ENCODE results near the gene RSBN1. TPM values are rescaled to one million over a fixed set of nuclear protein-coding genes. Genes with fewer than 3 reads are reported as not detected.
A peak's percentile ranks its signal among the peaks of the same experiment; 100 is the strongest.

RSBN1 gene
- total RNA-seq, 1 experiment from 2014 or later = 8.4 TPM

DNA sequence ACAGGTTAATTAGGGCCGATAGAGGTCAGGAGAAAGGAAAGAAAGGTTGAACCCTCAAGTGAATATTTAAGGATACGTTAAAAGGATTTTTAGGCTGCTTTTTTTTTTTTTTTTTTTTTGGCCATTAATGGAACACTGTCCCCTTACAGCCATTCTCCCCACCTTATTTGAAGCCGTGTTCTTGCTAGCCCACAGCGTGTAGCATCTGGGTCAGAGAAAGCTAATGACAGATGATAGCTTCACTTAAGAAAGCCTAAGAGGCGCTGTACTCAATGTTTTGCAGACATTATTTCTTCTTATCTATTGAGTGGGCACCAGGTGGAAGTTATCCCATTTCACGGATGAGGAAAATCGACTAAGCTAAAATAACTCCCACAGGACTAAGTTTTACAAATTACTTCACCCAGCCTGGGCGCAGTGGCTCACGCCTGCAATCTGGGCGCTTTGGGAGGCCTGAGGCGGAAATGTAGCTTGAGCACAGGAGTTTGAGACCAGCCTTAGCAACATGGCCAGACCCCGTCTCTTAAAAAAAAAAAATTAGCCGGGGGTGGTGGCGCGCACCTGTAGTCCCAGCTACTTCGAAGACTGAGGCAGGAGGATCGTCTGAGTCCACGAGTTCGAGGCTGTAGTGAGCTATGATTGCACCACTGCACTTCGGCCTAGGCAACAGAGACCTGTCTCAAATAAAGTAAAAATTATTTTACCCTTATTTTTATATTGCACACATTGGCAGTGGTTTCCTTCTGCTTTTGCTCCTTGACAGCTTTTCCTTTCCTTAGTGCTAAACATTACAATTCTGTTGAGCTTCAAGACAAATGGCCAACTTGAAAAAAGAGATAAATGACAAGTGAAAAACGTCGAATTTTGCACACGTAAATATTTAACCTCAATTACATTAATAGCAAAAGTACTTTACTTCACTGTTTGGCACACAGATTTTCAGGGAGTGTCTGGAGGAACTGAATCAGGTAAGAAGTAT, 51.9 kb downstream of the RSBN1 start:
- Histone ChIP-seq H4K20me1 (ENCODE audit: low read length) (no peaks in the 10 kb centered on the region), H3K9me2 (replicated peaks; ENCODE audit: low read length) (no peaks in the 10 kb centered on the region), H3K4me3 (ENCODE audit: low read length) (peak overlapping the region; percentile 91), H3K4me1 (ENCODE audit: insufficient read depth, low read length) (peaks cover 5% of the 10 kb centered on the region; the same call in 1 of the 2 replicates), H2AFZ (ENCODE audit: low read length) (peak overlapping the region; percentile 99), H3F3A (ENCODE audit: low read length, unreplicated experiment) (no peaks in the 10 kb centered on the region), H3K27ac (ENCODE audit: low read length) (peak overlapping the region; percentile 80), H3K27me3 (ENCODE audit: low read length) (no peaks in the 10 kb centered on the region), H3K9ac (ENCODE audit: low read length) (peak overlapping the region; percentile 81), H3K36me3 (ENCODE audit: low read depth, low read length) (peaks cover 5% of the 10 kb centered on the region; the same call in 1 of the 2 replicates), H3K79me2 (ENCODE audit: low read length) (peaks cover 30% of the 10 kb centered on the region), H3K4me2 (ENCODE audit: low read length) (peak overlapping the region; percentile 95), H3K9me3 (ENCODE audit: low read length) (no peaks in the 10 kb centered on the region)
- no TSS peak for BruUV-seq (replicated peaks)
- ATAC-seq (no peak), DNase-seq (no peak)
- TF ChIP-seq, protein P1, sequence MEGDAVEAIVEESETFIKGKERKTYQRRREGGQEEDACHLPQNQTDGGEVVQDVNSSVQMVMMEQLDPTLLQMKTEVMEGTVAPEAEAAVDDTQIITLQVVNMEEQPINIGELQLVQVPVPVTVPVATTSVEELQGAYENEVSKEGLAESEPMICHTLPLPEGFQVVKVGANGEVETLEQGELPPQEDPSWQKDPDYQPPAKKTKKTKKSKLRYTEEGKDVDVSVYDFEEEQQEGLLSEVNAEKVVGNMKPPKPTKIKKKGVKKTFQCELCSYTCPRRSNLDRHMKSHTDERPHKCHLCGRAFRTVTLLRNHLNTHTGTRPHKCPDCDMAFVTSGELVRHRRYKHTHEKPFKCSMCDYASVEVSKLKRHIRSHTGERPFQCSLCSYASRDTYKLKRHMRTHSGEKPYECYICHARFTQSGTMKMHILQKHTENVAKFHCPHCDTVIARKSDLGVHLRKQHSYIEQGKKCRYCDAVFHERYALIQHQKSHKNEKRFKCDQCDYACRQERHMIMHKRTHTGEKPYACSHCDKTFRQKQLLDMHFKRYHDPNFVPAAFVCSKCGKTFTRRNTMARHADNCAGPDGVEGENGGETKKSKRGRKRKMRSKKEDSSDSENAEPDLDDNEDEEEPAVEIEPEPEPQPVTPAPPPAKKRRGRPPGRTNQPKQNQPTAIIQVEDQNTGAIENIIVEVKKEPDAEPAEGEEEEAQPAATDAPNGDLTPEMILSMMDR (conservative IDR thresholded peaks at IDR 0.05; ENCODE audit: low read depth, low read length) = no peak
- no peak for TF ChIP-seq EZH2phosphoT487 (IDR thresholded peaks at IDR 0.05; ENCODE audit: borderline replicate concordance, low read length)
- TF ChIP-seq EZH2 (IDR thresholded peaks at IDR 0.05; ENCODE audit: low read length, unreplicated experiment) = no peak
- CTCF ChIA-PET = interaction anchor here (0.5 kb wide), 1 partner anchor 931 kb away, joined by 4 read pairs; no protein-coding TSS in a partner anchor
- POLR2A ChIA-PET (ENCODE audit: unreplicated experiment) = interaction anchor here (0.5 to 0.7 kb wide), 4 partner anchors 20 to 266 kb away, joined by 3 to 7 read pairs (median 4); no protein-coding TSS in a partner anchor
- intact Hi-C loops (cut with micrococcal nuclease) = no loop called here

DNA sequence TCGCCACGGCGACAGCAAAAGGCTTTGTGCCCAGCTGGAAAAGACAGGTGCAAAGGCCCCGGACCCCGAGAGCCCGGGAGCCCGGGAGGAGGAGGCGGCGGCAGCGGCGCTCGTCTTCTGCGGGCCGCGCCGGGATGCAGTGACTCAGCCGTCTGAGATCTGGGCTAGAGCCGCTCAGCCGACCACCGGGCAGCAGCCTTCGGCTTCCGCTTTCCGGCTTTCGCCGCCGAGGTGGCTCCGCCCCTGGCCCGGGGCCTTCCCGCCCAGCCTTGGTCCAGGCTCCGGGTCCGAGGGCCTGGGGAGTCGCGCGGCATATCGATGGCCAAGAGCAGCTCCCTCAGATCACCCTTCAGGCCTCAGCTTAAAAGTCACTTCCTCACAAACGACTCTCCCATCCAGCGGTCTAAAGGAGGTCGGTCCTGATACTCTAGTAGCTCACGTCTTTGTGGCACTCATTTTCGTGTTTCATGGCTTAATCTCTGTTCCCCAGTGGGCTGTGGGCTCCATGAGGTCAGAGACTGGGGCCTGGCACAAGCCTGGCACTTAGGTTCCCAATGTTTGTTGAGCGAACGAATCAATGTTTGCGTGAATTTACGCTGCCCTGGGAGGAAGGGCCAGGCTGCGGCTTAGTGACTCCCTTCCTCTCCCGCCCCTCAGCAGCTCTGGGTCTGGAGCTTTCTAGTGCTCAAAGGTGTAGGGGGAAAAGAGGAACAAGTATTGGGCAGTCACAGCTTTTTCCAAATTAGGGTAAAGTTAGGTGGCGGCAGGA, 52.8 kb downstream of the RSBN1 start, which contains the start of gene PHTF1:
Gene PHTF1, minus strand, starts transcription at position 154 of the 769 bp plus-strand sequence. CDS start 783 bp downstream, outside the sequence.
- POLR2A ChIA-PET (ENCODE audit: unreplicated experiment) = interaction anchor here (0.5 to 0.7 kb wide), 7 partner anchors 40 to 1085 kb away, joined by 3 to 7 read pairs (median 6); partner anchors contain the start of gene MOV10

More for the DNA sequence above, 52.8 kb downstream of the RSBN1 start, which contains the start of gene PHTF1:
- BruUV-seq (replicated peaks) = TSS peak; percentile 87
- DNase-seq (peak; percentile 78), ATAC-seq (peak; percentile 84)
- H3K27me3 ChIP-seq (ENCODE audit: low read length) = no peaks in the 10 kb centered on the region
- peaks cover 33% of the 10 kb centered on the region for H3K79me2 ChIP-seq (ENCODE audit: low read length)
- TF ChIP-seq EZH2phosphoT487 (IDR thresholded peaks at IDR 0.05; ENCODE audit: borderline replicate concordance, low read length) = no peak
- TF ChIP-seq, protein P1 (conservative IDR thresholded peaks at IDR 0.05; ENCODE audit: low read depth, low read length) = no peak
- no peak for TF ChIP-seq EZH2 (IDR thresholded peaks at IDR 0.05; ENCODE audit: low read length, unreplicated experiment)
- peak within 1 kb of the TSS; percentile 91 for H3K4me3 ChIP-seq (ENCODE audit: low read length)
- no peaks in the 10 kb centered on the region for H3K36me3 ChIP-seq (ENCODE audit: low read depth, low read length)
- H3K27ac ChIP-seq (ENCODE audit: low read length) = peak within 1 kb of the TSS; percentile 80
- peaks cover 5% of the 10 kb centered on the region; the same call in 1 of the 2 replicates for H3K4me1 ChIP-seq (ENCODE audit: insufficient read depth, low read length)
- intact Hi-C loops (cut with micrococcal nuclease) = loop anchor here (2.0 to 5.0 kb wide), 2 partner anchors 51 to 143 kb away; partner anchors contain the start of gene AP4B1
- peak within 1 kb of the TSS; percentile 99 for H2AFZ ChIP-seq (ENCODE audit: low read length)
- no peaks in the 10 kb centered on the region for H3F3A ChIP-seq (ENCODE audit: low read length, unreplicated experiment)
- H3K9ac ChIP-seq (ENCODE audit: low read length) = peak within 1 kb of the TSS; percentile 81
- H3K9me2 ChIP-seq (replicated peaks; ENCODE audit: low read length) = no peaks in the 10 kb centered on the region
- H4K20me1 ChIP-seq (ENCODE audit: low read length) = no peaks in the 10 kb centered on the region
- CTCF ChIA-PET = interaction anchor here (0.6 kb wide), 1 partner anchor 396 kb away, joined by 3 read pairs; no protein-coding TSS in a partner anchor
- peak within 1 kb of the TSS; percentile 95 for H3K4me2 ChIP-seq (ENCODE audit: low read length)
- no peaks in the 10 kb centered on the region for H3K9me3 ChIP-seq (ENCODE audit: low read length)

Measured in PC-3 (cell line).